Measurements from ENCODE around the gene POLR3G.

The POLR3G gene

DNA sequence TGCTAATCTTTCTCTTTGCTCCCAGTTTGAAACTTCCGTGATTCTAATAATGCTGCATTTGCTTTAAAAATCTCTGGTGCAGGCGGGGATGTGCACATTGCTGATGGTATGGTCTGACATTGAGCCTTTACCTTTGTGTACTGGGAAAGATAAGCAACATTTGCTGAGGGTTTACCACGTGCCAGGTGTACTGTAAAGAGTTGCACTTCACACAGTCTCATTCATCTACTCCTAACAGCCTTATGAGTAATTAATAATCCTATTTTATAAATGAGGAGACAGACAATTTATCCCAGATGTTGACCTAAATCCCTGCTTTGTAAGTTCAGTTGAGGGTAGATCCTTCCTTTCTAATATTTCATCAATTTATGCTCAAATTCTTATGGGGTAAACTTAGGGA, 83.2 kb downstream of the POLR3G start:
- H3K4me3 ChIP-seq (ENCODE audit: low read depth, low read length, poor library complexity, severe bottlenecking), result no peak overlapping the region
- H3F3A ChIP-seq (ENCODE audit: insufficient read depth, low read length), result no peaks in the 10 kb centered on the region
- H3K9me2 ChIP-seq (ENCODE audit: low read depth, low read length), result no peaks in the 10 kb centered on the region
- H3K36me3 ChIP-seq (ENCODE audit: insufficient read depth, low read length), result no peaks in the 10 kb centered on the region
- H3K9ac ChIP-seq (ENCODE audit: low read length), result no peak overlapping the region
- no peak overlapping the region for H3K27ac ChIP-seq (ENCODE audit: low read depth, low read length, poor library complexity, severe bottlenecking)
- no peaks in the 10 kb centered on the region for H4K20me1 ChIP-seq (ENCODE audit: insufficient read depth, low read length)
- TF ChIP-seq, protein P1, sequence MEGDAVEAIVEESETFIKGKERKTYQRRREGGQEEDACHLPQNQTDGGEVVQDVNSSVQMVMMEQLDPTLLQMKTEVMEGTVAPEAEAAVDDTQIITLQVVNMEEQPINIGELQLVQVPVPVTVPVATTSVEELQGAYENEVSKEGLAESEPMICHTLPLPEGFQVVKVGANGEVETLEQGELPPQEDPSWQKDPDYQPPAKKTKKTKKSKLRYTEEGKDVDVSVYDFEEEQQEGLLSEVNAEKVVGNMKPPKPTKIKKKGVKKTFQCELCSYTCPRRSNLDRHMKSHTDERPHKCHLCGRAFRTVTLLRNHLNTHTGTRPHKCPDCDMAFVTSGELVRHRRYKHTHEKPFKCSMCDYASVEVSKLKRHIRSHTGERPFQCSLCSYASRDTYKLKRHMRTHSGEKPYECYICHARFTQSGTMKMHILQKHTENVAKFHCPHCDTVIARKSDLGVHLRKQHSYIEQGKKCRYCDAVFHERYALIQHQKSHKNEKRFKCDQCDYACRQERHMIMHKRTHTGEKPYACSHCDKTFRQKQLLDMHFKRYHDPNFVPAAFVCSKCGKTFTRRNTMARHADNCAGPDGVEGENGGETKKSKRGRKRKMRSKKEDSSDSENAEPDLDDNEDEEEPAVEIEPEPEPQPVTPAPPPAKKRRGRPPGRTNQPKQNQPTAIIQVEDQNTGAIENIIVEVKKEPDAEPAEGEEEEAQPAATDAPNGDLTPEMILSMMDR (IDR thresholded peaks at IDR 0.05; ENCODE audit: low read length), result no peak
- TF ChIP-seq EZH2 (IDR thresholded peaks at IDR 0.05; ENCODE audit: borderline replicate concordance, low read length), result no peak
- H3K79me2 ChIP-seq (ENCODE audit: insufficient read depth, low read length), result no peaks in the 10 kb centered on the region
- H3K4me1 ChIP-seq (ENCODE audit: insufficient read depth, low read length, severe bottlenecking), result no peaks in the 10 kb centered on the region
- no peaks in the 10 kb centered on the region for H3K9me3 ChIP-seq (ENCODE audit: low read length)
- no peak overlapping the region for H2AFZ ChIP-seq (ENCODE audit: low read length)
- peaks cover 5% of the 10 kb centered on the region; the same call in 1 of the 2 replicates for H3K27me3 ChIP-seq (ENCODE audit: insufficient read depth, low read length)
- no peak overlapping the region for H3K4me2 ChIP-seq (ENCODE audit: low read length)

DNA sequence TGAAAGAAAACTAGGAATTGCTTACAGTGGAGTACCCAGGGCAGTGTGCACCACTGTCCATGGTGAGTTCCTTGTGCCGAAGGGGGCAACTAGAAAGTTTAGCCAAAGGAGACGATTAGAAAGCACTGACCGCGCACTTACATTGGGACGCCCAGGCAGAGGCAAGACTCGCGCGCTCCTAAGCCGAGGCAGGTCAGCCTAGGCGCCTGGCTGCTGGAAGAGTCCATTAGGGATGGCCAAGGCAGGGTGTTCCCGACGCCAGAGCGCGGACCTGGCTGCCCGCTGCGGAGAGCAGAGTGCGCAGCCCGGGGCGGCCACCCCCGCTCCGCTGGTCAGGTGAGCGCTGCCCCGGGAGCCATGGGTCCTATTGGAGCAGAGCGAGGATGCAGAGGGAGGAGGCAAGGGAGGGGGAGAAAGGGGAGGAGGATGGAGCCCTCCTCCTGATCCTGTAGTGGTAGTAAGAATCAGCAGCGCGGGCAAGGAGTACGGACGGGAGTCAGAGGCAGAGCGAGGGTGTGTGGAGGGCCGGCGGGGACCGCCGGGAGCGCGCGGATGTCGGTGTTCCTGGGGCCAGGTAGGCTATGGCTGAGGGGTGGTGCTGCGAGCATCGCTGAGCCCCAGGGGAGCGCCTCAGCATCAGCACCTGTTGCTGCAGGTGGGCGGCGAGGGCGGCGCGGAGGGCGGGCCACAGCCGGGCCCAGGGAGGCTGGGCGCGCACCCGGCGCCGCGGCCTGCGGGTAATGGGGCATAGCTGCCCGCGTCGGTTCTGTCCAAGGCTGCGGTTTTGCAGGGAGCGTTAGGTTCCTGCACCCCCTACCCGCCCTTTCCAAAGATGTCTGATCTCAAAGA, 83.9 kb downstream of the POLR3G start, which contains the start of gene ADGRV1:
ADGRV1 (plus strand) TSS at position 454 of the 849 bp plus-strand sequence; CDS start at position 553, 99 bp downstream.
- TF ChIP-seq EZH2 (IDR thresholded peaks at IDR 0.05; ENCODE audit: borderline replicate concordance, low read length), result no peak
- TF ChIP-seq, protein P1 (IDR thresholded peaks at IDR 0.05; ENCODE audit: low read length), result no peak
- H3K36me3 ChIP-seq (ENCODE audit: insufficient read depth, low read length), result no peaks in the 10 kb centered on the region
- H3K4me1 ChIP-seq (ENCODE audit: insufficient read depth, low read length, severe bottlenecking), result no peaks in the 10 kb centered on the region
- H3K9me3 ChIP-seq (ENCODE audit: low read length), result no peaks in the 10 kb centered on the region
- no peaks in the 10 kb centered on the region for H4K20me1 ChIP-seq (ENCODE audit: insufficient read depth, low read length)
- no peak within 1 kb of the TSS for H3K9ac ChIP-seq (ENCODE audit: low read length)
- H3K27me3 ChIP-seq (ENCODE audit: insufficient read depth, low read length), result peaks cover 5% of the 10 kb centered on the region; the same call in 1 of the 2 replicates
- no peaks in the 10 kb centered on the region for H3K79me2 ChIP-seq (ENCODE audit: insufficient read depth, low read length)
- no peaks in the 10 kb centered on the region for H3F3A ChIP-seq (ENCODE audit: insufficient read depth, low read length)
- no peak within 1 kb of the TSS for H2AFZ ChIP-seq (ENCODE audit: low read length)
- H3K27ac ChIP-seq (ENCODE audit: low read depth, low read length, poor library complexity, severe bottlenecking), result no peak within 1 kb of the TSS
- H3K9me2 ChIP-seq (ENCODE audit: low read depth, low read length), result no peaks in the 10 kb centered on the region
- H3K4me3 ChIP-seq (ENCODE audit: low read depth, low read length, poor library complexity, severe bottlenecking), result no peak within 1 kb of the TSS
- peak within 1 kb of the TSS; percentile 16; the same call in 1 of the 2 replicates for H3K4me2 ChIP-seq (ENCODE audit: low read length)

DNA sequence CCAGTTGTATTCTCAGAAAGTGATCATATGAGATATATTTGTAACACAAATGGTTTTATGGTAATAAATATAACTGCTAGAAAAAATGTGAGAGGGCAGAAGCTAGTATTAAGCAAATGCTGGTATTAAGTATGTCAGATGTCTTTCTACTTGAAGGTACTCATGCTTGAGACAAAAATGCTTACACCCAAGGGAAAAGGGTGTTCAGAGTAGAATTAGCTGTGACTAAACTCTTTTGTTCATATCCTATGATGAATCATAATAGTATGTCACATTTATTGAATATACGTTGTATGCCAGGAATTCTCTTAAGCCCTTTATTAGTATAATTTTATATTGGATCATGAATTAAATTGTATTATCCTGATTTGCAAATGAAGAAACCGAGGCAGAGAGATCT, 86.1 kb downstream of the POLR3G start:
- no peaks in the 10 kb centered on the region for H3K79me2 ChIP-seq (ENCODE audit: insufficient read depth, low read length)
- H3K4me3 ChIP-seq (ENCODE audit: low read depth, low read length, poor library complexity, severe bottlenecking), result no peak overlapping the region
- H3K27ac ChIP-seq (ENCODE audit: low read depth, low read length, poor library complexity, severe bottlenecking), result no peak overlapping the region
- H3K27me3 ChIP-seq (ENCODE audit: insufficient read depth, low read length), result peaks cover 5% of the 10 kb centered on the region; the same call in 1 of the 2 replicates
- no peaks in the 10 kb centered on the region for H3F3A ChIP-seq (ENCODE audit: insufficient read depth, low read length)
- H3K9me2 ChIP-seq (ENCODE audit: low read depth, low read length), result no peaks in the 10 kb centered on the region
- H4K20me1 ChIP-seq (ENCODE audit: insufficient read depth, low read length), result no peaks in the 10 kb centered on the region
- H3K9ac ChIP-seq (ENCODE audit: low read length), result no peak overlapping the region
- H3K9me3 ChIP-seq (ENCODE audit: low read length), result no peaks in the 10 kb centered on the region
- TF ChIP-seq, protein P1 (IDR thresholded peaks at IDR 0.05; ENCODE audit: low read length), result no peak
- TF ChIP-seq EZH2 (IDR thresholded peaks at IDR 0.05; ENCODE audit: borderline replicate concordance, low read length), result no peak
- no peak overlapping the region for H3K4me2 ChIP-seq (ENCODE audit: low read length)
- H3K4me1 ChIP-seq (ENCODE audit: insufficient read depth, low read length, severe bottlenecking), result no peaks in the 10 kb centered on the region
- no peaks in the 10 kb centered on the region for H3K36me3 ChIP-seq (ENCODE audit: insufficient read depth, low read length)
- no peak overlapping the region for H2AFZ ChIP-seq (ENCODE audit: low read length)

Data from OCI-LY1 (cell line).